RWPE1 (cell line): Measurements from ENCODE around the gene SOX5.
A peak's percentile ranks its signal among the peaks of the same experiment; 100 is the strongest.

Experiments
- CTCF ChIA-PET: fragments of 350-600 bp; sonication (Branson Sonifier 250); formaldehyde crosslinking; extraction: SDS; loops from one replicate; lab custom pipeline; 2021; lab: Yijun Ruan, JAX
- POLR2A ChIA-PET: fragments of 400-600 bp; formaldehyde crosslinking; extraction: SDS; loops from one replicate; lab custom pipeline; 2020; ENCODE audit warnings: antibody characterized with exemption; ENCODE audit not compliant: low non-redundant PET; lab: Yijun Ruan, JAX
- DNase-seq: peaks from one replicate; pipeline ENCODE4 v3.0.0; 2012; ENCODE audit warnings: low spot score
- H3K27ac ChIP-seq: fragments of 450-650 bp; 2 replicates; pipeline ENCODE4 v1.5.1; 2017
- CTCF ChIP-seq: fragments of 450-650 bp; conservative IDR thresholded peaks from 2 replicates; pipeline ENCODE4 v1.5.1; 2017; ENCODE audit warnings: low read depth, mild to moderate bottlenecking

The SOX5 gene

DNA sequence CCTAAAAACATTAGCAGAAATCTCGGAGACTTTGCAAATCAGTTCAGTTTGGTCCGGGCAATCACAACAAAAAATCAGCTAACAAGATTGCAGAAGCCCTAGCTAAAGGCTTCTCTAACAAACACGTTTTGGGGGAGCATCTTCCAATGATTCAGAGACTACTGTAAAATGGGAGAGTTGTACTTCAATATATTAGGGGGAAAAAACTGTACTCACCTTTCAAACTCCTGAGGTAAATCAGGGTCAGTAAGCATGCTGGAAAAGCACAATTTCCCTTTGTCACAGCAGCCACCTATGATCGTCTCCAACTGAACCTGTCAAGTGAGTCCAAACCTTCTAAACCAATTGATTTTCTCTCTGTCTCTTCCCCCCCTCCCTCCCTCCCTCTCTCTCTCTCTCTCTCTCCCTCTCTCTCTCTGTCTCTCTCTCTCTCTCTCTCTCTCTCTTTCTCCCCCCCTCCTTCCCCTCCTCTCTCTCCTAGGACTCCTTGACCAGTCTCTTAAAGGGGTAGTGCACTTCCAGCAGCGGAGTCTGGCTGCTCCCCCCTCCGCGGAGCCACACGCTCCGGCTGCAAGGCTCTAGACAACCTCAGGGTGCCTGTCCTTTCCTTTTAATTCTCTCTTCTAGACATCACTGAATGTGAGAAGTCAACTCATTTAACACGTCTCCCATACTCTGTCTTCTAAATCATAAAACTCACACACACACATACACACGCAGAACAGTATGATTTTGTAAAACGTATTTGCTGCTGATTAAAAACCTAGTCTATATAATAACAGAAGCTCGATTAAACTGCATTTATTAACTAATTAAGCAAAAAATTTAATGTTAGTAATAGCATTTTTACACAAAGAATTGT, at the start of gene SOX5:
Gene SOX5, minus strand, starts transcription at position 323 of the 862 bp plus-strand sequence. Its CDS starts 69 bp downstream, at position 254.
- no peak within 1 kb of the TSS for H3K27ac ChIP-seq
- ChIA-PET POLR2A (no interaction called here), CTCF (interaction anchor here (0.6 kb wide), 1 partner anchor 1298 kb away, joined by 3 read pairs; no protein-coding TSS in a partner anchor)
- no peak for DNase-seq
- no peak for TF ChIP-seq CTCF

DNA sequence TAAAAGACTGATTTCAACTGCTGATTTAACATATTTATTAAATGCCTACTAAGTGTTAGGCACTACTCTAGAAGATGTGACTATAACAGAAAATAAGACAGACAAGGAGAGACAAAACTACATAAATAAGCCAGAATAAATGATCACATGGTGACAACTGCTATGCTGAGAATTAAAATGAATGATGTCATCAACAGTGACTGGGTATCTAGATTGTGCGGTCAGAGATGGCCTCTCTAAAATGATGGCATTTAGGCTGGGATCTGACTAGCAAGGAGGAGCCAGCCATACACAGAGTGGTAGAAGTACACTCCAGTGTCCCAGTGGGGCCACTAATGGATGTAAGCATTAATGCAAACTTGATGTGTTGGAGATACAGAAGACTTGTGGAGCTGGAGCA, 37.6 kb upstream of the SOX5 start:
- DNase-seq, result no peak
- POLR2A ChIA-PET, result no interaction called here
- no peak for TF ChIP-seq CTCF
- no peak overlapping the region for H3K27ac ChIP-seq
- CTCF ChIA-PET, result no interaction called here

DNA sequence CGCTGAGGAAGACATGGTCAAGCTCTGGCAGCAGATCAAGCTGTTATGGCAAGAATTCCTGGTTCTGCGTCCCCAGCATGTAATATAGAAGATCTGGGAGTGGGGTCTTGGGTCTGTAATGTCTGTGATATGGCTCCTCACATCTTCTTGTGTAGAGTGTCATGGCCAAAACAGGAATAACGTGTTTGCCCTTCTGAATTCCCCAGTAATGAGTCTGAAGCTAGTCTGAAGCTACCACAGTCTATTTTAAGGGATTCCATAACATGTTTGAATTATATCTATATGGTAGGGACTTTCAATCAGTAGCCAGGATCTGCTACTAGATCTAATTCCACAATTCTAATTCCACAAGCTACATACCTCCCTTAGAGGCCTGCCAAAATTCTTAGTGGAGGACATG, 31.4 kb upstream of the SOX5 start:
- TF ChIP-seq CTCF, result no peak
- CTCF ChIA-PET, result interaction anchor here (0.6 to 0.7 kb wide), 2 partner anchors 123 to 1864 kb away, joined by 4 to 9 read pairs; no protein-coding TSS in a partner anchor
- H3K27ac ChIP-seq, result no peak overlapping the region
- POLR2A ChIA-PET, result no interaction called here
- peak; percentile 0 for DNase-seq

GRCh38 chr12:23964812-23965211, 15.3 kb upstream of the SOX5 start:
- ChIA-PET CTCF (no interaction called here), POLR2A (no interaction called here)
- no peak for DNase-seq
- no peak overlapping the region for H3K27ac ChIP-seq
- no peak for TF ChIP-seq CTCF

DNA sequence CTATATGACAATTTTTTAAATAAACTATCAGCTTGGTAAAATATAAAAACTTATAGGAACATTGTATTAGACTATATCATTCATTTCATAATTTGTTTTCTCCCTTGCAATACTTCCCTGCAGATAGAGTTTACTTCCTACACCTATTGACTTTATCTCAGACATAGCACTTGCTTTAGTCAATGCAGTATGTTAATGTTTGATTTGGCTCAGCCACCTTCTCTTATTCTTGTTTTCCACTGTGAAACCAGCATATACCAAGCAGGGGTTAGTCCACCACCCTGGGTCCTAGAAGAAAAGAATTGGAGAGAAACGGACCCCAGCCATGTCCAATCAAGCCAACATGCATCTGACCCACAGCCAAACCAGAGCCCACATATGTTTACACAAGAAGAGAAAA, 10.4 kb upstream of the SOX5 start:
- POLR2A ChIA-PET, result no interaction called here
- no peak overlapping the region for H3K27ac ChIP-seq
- no peak for TF ChIP-seq CTCF
- DNase-seq, result no peak
- CTCF ChIA-PET, result interaction anchor here (0.5 kb wide), 1 partner anchor 12 kb away, joined by 3 read pairs; no protein-coding TSS in a partner anchor

- DNase-seq, result no peak
- no peak overlapping the region for H3K27ac ChIP-seq
- TF ChIP-seq CTCF, result no peak
- POLR2A ChIA-PET, result no interaction called here
- CTCF ChIA-PET, result no interaction called here
Observed at GRCh38 chr12:23954332-23954731, 4.9 kb upstream of the SOX5 start.
